Natural killer cell (primary cell): Measurements from ENCODE around the gene MUC2. TPM values are rescaled to one million over a fixed set of nuclear protein-coding genes. Genes with fewer than 3 reads are reported as not detected.

Source experiments
- ATAC-seq, 3 donors: fragments of 150-1000 bp in 2 of 3; fragments of 200-7000 bp in 1 of 3; cut with Tn5 transposase; 1 replicate in 1 of 3; 2 replicates in 2 of 3; pipeline ENCODE4 v1.10.0; 2021; ENCODE audit warnings: mild to moderate bottlenecking in 2 of 3, moderate library complexity in 2 of 3
- DNase-seq, 2 donors: peaks; one replicate each; pipeline versions ENCODE4 v3.0.0 to v3.0.0-alpha.2; 2013 to 2021; ENCODE audit warnings: mixed read lengths in 1 of 2
- H3K27ac ChIP-seq: one replicate; pipeline ENCODE4 v1.5.1; 2013; ENCODE audit warnings: mild to moderate bottlenecking, low read length
- H3K27me3 ChIP-seq: one replicate; pipeline ENCODE4 v1.6.1; 2013; ENCODE audit warnings: low read length; ENCODE audit not compliant: control insufficient read depth, insufficient read depth
- H3K36me3 ChIP-seq: one replicate; pipeline ENCODE4 v1.6.1; 2013; ENCODE audit warnings: low read length; ENCODE audit not compliant: control insufficient read depth, insufficient read depth
- H3K4me1 ChIP-seq: one replicate; pipeline ENCODE4 v1.6.1; 2013; ENCODE audit warnings: low read length; ENCODE audit not compliant: control insufficient read depth, insufficient read depth
- H3K4me3 ChIP-seq: one replicate; pipeline ENCODE4 v1.5.1; 2013; ENCODE audit warnings: low read length
- H3K9me3 ChIP-seq: one replicate; pipeline ENCODE4 v1.6.1; 2013; ENCODE audit warnings: low read length; ENCODE audit not compliant: control insufficient read depth, insufficient read depth
- H3K27ac Mint-ChIP-seq, 2 donors: one replicate each; pipeline ENCODE4 v1.8.0; 2022; ENCODE audit warnings: mild to moderate bottlenecking in 2 of 2, mixed read lengths in 2 of 2, moderate library complexity in 1 of 2
- H3K27me3 Mint-ChIP-seq, 2 donors: one replicate each; pipeline ENCODE4 v1.8.0; 2022; ENCODE audit warnings: low read depth in 2 of 2, mixed read lengths in 2 of 2
- H3K36me3 Mint-ChIP-seq: one replicate; pipeline ENCODE4 v1.8.0; 2022; ENCODE audit warnings: mixed read lengths
- H3K4me1 Mint-ChIP-seq, 2 donors: one replicate each; pipeline ENCODE4 v1.8.0; 2022; ENCODE audit warnings: mixed read lengths in 2 of 2
- H3K4me3 Mint-ChIP-seq: one replicate; pipeline ENCODE4 v1.8.0; 2022; ENCODE audit warnings: mild to moderate bottlenecking, moderate library complexity, mixed read lengths
- H3K9me3 Mint-ChIP-seq, 2 donors: one replicate each; pipeline ENCODE4 v1.8.0; 2022; ENCODE audit warnings: mixed read lengths in 2 of 2
- CTCF ChIP-seq: fragments of 200-600 bp; IDR thresholded peaks from one replicate; pipeline ENCODE4 v1.8.0; 2022; ENCODE audit warnings: antibody characterized with exemption
- WGBS: methylation state at CpG from one replicate; pipeline ENCODE4 v1.1.7; 2013; ENCODE audit warnings: missing lambda C conversion rate; ENCODE audit not compliant: insufficient coverage; 5-methylcytosine and 5-hydroxymethylcytosine counted together
- intact Hi-C: fragments of 100-400 bp; cut with micrococcal nuclease; formaldehyde crosslinking; loops from one replicate; pipeline ENCODE4 v1.14.2; 2022
- total RNA-seq, 4 donors: library from RNA; stranded (reverse); fragments of 120-200 nt in 1 of 4; gene quantifications; one replicate each; pipeline versions ENCODE4 v1.2.3 to v1.2.4, GENCODE V29; 2013 to 2022

Gene MUC2
- total RNA-seq, 3 donors from 2014 or later (not counting 1 experiment from before 2014, with no cell fraction given): not detected

GRCh38 chr11:1123970-1124369 is 49.3 kb downstream of the MUC2 start:
- Mint-ChIP-seq H3K4me3 (no peak overlapping the region), H3K9me3 (peaks cover 3 to 16% of the 10 kb centered on the region in 2 donors), H3K27ac (no peak overlapping the region), H3K36me3 (no peaks in the 10 kb centered on the region), H3K27me3 (peaks cover 0 to 3% of the 10 kb centered on the region in 2 donors), H3K4me1 (peaks cover 0 to 4% of the 10 kb centered on the region in 2 donors)
- no peak overlapping the region for H3K27ac ChIP-seq
- DNase-seq (no peak), ATAC-seq (no peak)
- no peaks in the 10 kb centered on the region for H3K27me3 ChIP-seq
- no peaks in the 10 kb centered on the region for H3K9me3 ChIP-seq
- no peak for TF ChIP-seq CTCF
- no peaks in the 10 kb centered on the region for H3K4me1 ChIP-seq
- H3K36me3 ChIP-seq: no peaks in the 10 kb centered on the region
- intact Hi-C loops: no loop called here
- WGBS: 78% methylated on average over 1 of the region's 1 CpG
- H3K4me3 ChIP-seq: no peak overlapping the region

Other genes with a start within 250 kb of the MUC2 start
- gene CRACR2B, start 247.0 kb upstream of the MUC2 start, total RNA-seq: 10 to 100 TPM in 1 of 3 donors, 1 to 10 TPM in 2; 3.4 to 10.1 (median 3.8) TPM
- gene CD151, start 241.9 kb upstream of the MUC2 start, total RNA-seq: 10 to 100 TPM; 40.9 to 68.3 (median 52.9) TPM
- 10 to 100 TPM; 48.2 to 63.8 (median 61.2) TPM for gene POLR2L, start 232.3 kb upstream of the MUC2 start, total RNA-seq
- gene TSPAN4, start 232.0 kb upstream of the MUC2 start, total RNA-seq: 10 to 100 TPM; 11.2 to 18.6 (median 14.6) TPM
- gene CHID1, start 164.1 kb upstream of the MUC2 start, total RNA-seq: 10 to 100 TPM; 32.6 to 40.3 (median 33.2) TPM
- 100 to 1,000 TPM in 1 of 3 donors, 10 to 100 TPM in 2; 57.2 to 120 (median 82.9) TPM for gene AP2A2, start 149.0 kb upstream of the MUC2 start, total RNA-seq
- gene MUC6, start 38.2 kb upstream of the MUC2 start, total RNA-seq: not detected
- gene MUC5AC, start 83.1 kb downstream of the MUC2 start, total RNA-seq: not detected
- gene MUC5B, start 148.2 kb downstream of the MUC2 start, total RNA-seq: not detected
- gene TOLLIP, start 234.8 kb downstream of the MUC2 start, total RNA-seq: 10 to 100 TPM; 49.3 to 61.8 (median 54.8) TPM